Measurements from ENCODE around the gene NPAP1. TPM values are rescaled to one million over a fixed set of nuclear protein-coding genes. Genes with fewer than 3 reads are reported as not detected.

The NPAP1 gene
- total RNA-seq, 1 donor, result not detected

DNA sequence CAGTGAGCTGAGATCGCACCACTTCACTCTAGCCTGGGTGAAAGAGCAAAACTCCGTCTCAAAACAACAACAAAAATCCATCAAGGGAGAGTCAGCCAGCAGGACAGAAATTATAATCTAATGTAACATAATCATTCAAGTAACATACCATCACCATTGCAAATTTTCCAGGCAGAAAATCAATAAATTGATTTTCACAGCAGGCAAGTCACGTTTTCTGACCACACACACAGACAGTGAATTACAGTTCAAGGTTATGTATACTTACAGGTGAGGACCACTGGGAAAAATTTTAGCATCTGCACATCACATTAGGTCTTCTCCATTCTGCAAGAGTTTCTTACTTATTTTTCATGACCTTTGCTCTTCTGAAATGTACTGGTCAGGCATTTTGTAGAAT is 29.9 kb upstream of the NPAP1 start:
- Histone ChIP-seq H3K79me2 (ENCODE audit: insufficient read depth, low read length) (no peaks in the 10 kb centered on the region), H3K27me3 (ENCODE audit: insufficient read depth, low read length) (no peaks in the 10 kb centered on the region), H2AFZ (ENCODE audit: low read length) (no peak overlapping the region), H3K4me1 (ENCODE audit: insufficient read depth, low read length) (no peaks in the 10 kb centered on the region), H3K36me3 (ENCODE audit: insufficient read depth, low read length) (no peaks in the 10 kb centered on the region), H3K9me3 (ENCODE audit: low read depth, low read length) (peaks cover 3% of the 10 kb centered on the region), H3K4me2 (ENCODE audit: insufficient read depth, low read length) (no peak overlapping the region), H3K4me3 (ENCODE audit: insufficient read depth, low read length) (no peak overlapping the region), H3K27ac (ENCODE audit: low read depth, low read length) (no peak overlapping the region), H4K20me1 (ENCODE audit: insufficient read depth, low read length) (no peaks in the 10 kb centered on the region)
- no peak for DNase-seq (ENCODE audit: insufficient read length, low spot score, missing footprints)
- TF ChIP-seq, protein P1, sequence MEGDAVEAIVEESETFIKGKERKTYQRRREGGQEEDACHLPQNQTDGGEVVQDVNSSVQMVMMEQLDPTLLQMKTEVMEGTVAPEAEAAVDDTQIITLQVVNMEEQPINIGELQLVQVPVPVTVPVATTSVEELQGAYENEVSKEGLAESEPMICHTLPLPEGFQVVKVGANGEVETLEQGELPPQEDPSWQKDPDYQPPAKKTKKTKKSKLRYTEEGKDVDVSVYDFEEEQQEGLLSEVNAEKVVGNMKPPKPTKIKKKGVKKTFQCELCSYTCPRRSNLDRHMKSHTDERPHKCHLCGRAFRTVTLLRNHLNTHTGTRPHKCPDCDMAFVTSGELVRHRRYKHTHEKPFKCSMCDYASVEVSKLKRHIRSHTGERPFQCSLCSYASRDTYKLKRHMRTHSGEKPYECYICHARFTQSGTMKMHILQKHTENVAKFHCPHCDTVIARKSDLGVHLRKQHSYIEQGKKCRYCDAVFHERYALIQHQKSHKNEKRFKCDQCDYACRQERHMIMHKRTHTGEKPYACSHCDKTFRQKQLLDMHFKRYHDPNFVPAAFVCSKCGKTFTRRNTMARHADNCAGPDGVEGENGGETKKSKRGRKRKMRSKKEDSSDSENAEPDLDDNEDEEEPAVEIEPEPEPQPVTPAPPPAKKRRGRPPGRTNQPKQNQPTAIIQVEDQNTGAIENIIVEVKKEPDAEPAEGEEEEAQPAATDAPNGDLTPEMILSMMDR (IDR thresholded peaks at IDR 0.05; ENCODE audit: extremely low read depth, low read depth, low read length), result no peak

- no peak overlapping the region for H2AFZ ChIP-seq (ENCODE audit: low read length)
- H3K36me3 ChIP-seq (ENCODE audit: insufficient read depth, low read length), result no peaks in the 10 kb centered on the region
- TF ChIP-seq, protein P1 (IDR thresholded peaks at IDR 0.05; ENCODE audit: extremely low read depth, low read depth, low read length), result no peak
- peaks cover under 1% of the 10 kb centered on the region for H3K9me3 ChIP-seq (ENCODE audit: low read depth, low read length)
- H3K4me1 ChIP-seq (ENCODE audit: insufficient read depth, low read length), result no peaks in the 10 kb centered on the region
- no peak overlapping the region for H3K27ac ChIP-seq (ENCODE audit: low read depth, low read length)
- H3K4me3 ChIP-seq (ENCODE audit: insufficient read depth, low read length), result no peak overlapping the region
- DNase-seq (ENCODE audit: insufficient read length, low spot score, missing footprints), result no peak
- H4K20me1 ChIP-seq (ENCODE audit: insufficient read depth, low read length), result no peaks in the 10 kb centered on the region
- no peaks in the 10 kb centered on the region for H3K27me3 ChIP-seq (ENCODE audit: insufficient read depth, low read length)
- no peak overlapping the region for H3K4me2 ChIP-seq (ENCODE audit: insufficient read depth, low read length)
- no peaks in the 10 kb centered on the region for H3K79me2 ChIP-seq (ENCODE audit: insufficient read depth, low read length)
These were observed 16.0 kb upstream of the NPAP1 start for GRCh38 chr15:24659622-24660021.

GRCh38 chr15:24662991-24663390 is 12.6 kb upstream of the NPAP1 start:
- no peak overlapping the region for H3K27ac ChIP-seq (ENCODE audit: low read depth, low read length)
- H3K9me3 ChIP-seq (ENCODE audit: low read depth, low read length), result peaks cover 5% of the 10 kb centered on the region
- no peaks in the 10 kb centered on the region for H3K4me1 ChIP-seq (ENCODE audit: insufficient read depth, low read length)
- DNase-seq (ENCODE audit: insufficient read length, low spot score, missing footprints), result no peak
- TF ChIP-seq, protein P1 (IDR thresholded peaks at IDR 0.05; ENCODE audit: extremely low read depth, low read depth, low read length), result no peak
- no peaks in the 10 kb centered on the region for H4K20me1 ChIP-seq (ENCODE audit: insufficient read depth, low read length)
- H3K4me3 ChIP-seq (ENCODE audit: insufficient read depth, low read length), result no peak overlapping the region
- no peaks in the 10 kb centered on the region for H3K27me3 ChIP-seq (ENCODE audit: insufficient read depth, low read length)
- no peak overlapping the region for H3K4me2 ChIP-seq (ENCODE audit: insufficient read depth, low read length)
- no peaks in the 10 kb centered on the region for H3K79me2 ChIP-seq (ENCODE audit: insufficient read depth, low read length)
- H2AFZ ChIP-seq (ENCODE audit: low read length), result no peak overlapping the region
- no peaks in the 10 kb centered on the region for H3K36me3 ChIP-seq (ENCODE audit: insufficient read depth, low read length)

DNA sequence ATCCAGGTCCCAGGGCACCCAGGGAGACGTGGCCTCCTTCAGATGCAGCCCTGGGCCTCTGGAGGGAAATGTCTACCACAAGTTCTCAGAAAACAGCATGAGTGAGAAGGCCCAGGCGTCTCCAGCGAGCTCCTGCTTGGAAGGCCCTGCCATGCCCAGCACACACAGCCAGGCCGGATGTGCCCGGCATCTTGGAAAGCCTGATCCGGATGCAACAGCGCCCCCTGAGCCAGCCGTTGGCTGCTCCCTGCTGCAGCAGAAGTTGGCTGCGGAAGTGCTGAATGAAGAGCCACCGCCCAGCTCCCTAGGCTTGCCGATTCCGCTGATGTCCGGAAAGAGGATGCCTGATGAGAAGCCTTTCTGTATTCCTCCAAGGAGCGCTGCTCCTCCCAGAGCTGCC is 856 bp downstream of the NPAP1 start:
- no peak overlapping the region for H3K27ac ChIP-seq (ENCODE audit: low read depth, low read length)
- no peaks in the 10 kb centered on the region for H3K27me3 ChIP-seq (ENCODE audit: insufficient read depth, low read length)
- H3K9me3 ChIP-seq (ENCODE audit: low read depth, low read length), result peaks cover 5% of the 10 kb centered on the region
- H3K36me3 ChIP-seq (ENCODE audit: insufficient read depth, low read length), result no peaks in the 10 kb centered on the region
- H3K4me1 ChIP-seq (ENCODE audit: insufficient read depth, low read length), result no peaks in the 10 kb centered on the region
- H3K4me2 ChIP-seq (ENCODE audit: insufficient read depth, low read length), result no peak overlapping the region
- no peak for DNase-seq (ENCODE audit: insufficient read length, low spot score, missing footprints)
- TF ChIP-seq, protein P1 (IDR thresholded peaks at IDR 0.05; ENCODE audit: extremely low read depth, low read depth, low read length), result no peak
- no peak overlapping the region for H2AFZ ChIP-seq (ENCODE audit: low read length)
- no peaks in the 10 kb centered on the region for H4K20me1 ChIP-seq (ENCODE audit: insufficient read depth, low read length)
- H3K4me3 ChIP-seq (ENCODE audit: insufficient read depth, low read length), result no peak overlapping the region
- H3K79me2 ChIP-seq (ENCODE audit: insufficient read depth, low read length), result no peaks in the 10 kb centered on the region
